Activated CD8-positive, alpha-beta T cell treated with anti-CD3 and anti-CD28 coated beads, Interleukin-2, amount 10 ng/mL, durations not matched to agents 7 days and 5 days (primary cell): ENCODE data around the gene CYP3A7. TPM values are rescaled to one million over a fixed set of nuclear protein-coding genes. Genes with fewer than 3 reads are reported as not detected.
"Not testable (repeated sequence)": the region's sequence is repeated elsewhere in the genome, so short reads cannot be mapped to it uniquely, and the experiment has no call there.

ENCODE experiments used
- ATAC-seq: fragments of 150-1000 bp; cut with Tn5 transposase; one replicate; pipeline ENCODE4 v1.10.0; 2021; ENCODE audit warnings: moderate library complexity
- CTCF ChIA-PET: fragments of 350-600 bp; sonication (Branson Sonifier 250); formaldehyde crosslinking; loops from one replicate; lab custom pipeline; 2021; ENCODE audit warnings: antibody characterized with exemption; lab: Charles Lee
- POLR2A ChIA-PET: fragments of 350-600 bp; sonication (Branson Sonifier 250); formaldehyde crosslinking; loops from one replicate; lab custom pipeline; 2021; ENCODE audit warnings: antibody characterized with exemption; lab: Charles Lee
- DNase-seq: peaks from one replicate; pipeline ENCODE4 v3.0.0-alpha.2; 2020
- H3K27ac Mint-ChIP-seq: one replicate; pipeline ENCODE4 v1.8.0; 2021; ENCODE audit warnings: mild to moderate bottlenecking, mixed read lengths
- H3K27me3 Mint-ChIP-seq: one replicate; pipeline ENCODE4 v1.8.0; 2021; ENCODE audit warnings: low read depth, mixed read lengths
- H3K36me3 Mint-ChIP-seq: one replicate; pipeline ENCODE4 v1.8.0; 2021; ENCODE audit warnings: low read depth, mixed read lengths
- H3K4me1 Mint-ChIP-seq: one replicate; pipeline ENCODE4 v1.8.0; 2021; ENCODE audit warnings: low read depth, mixed read lengths
- H3K4me3 Mint-ChIP-seq: one replicate; pipeline ENCODE4 v1.8.0; 2021; ENCODE audit warnings: mild to moderate bottlenecking, mixed read lengths
- H3K9me3 Mint-ChIP-seq: one replicate; pipeline ENCODE4 v1.8.0; 2022; ENCODE audit warnings: mixed read lengths; ENCODE audit not compliant: insufficient read depth
- total RNA-seq, 2 experiments: library from RNA; stranded (reverse); gene quantifications; one replicate each; pipeline ENCODE4 v1.2.3, GENCODE V29; 2021

The CYP3A7 gene
- total RNA-seq, 2 experiments from 2014 or later = not detected

- ATAC-seq = no peak
- no peak for DNase-seq
- Mint-ChIP-seq H3K27ac (no peak overlapping the region), H3K4me1 (peaks cover 15% of the 10 kb centered on the region), H3K4me3 (no peak overlapping the region), H3K27me3 (no peaks in the 10 kb centered on the region), H3K36me3 (peaks cover 5% of the 10 kb centered on the region), H3K9me3 (no peaks in the 10 kb centered on the region)
- ChIA-PET POLR2A (no interaction called here), CTCF (no interaction called here)
Observed at GRCh38 chr7:99739699-99740572, 4.9 kb upstream of the CYP3A7 start.

GRCh38 chr7:99737726-99738125 lies 2.7 kb upstream of the CYP3A7 start:
- H3K36me3 Mint-ChIP-seq = peaks cover 5% of the 10 kb centered on the region
- no peak overlapping the region for H3K27ac Mint-ChIP-seq
- no peaks in the 10 kb centered on the region for H3K9me3 Mint-ChIP-seq
- H3K4me3 Mint-ChIP-seq = no peak overlapping the region
- CTCF ChIA-PET = no interaction called here
- H3K4me1 Mint-ChIP-seq = peaks cover 15% of the 10 kb centered on the region
- POLR2A ChIA-PET = no interaction called here
- no peaks in the 10 kb centered on the region for H3K27me3 Mint-ChIP-seq
- DNase-seq (no peak), ATAC-seq (no peak)

GRCh38 chr7:99736667-99737066 lies 1.7 kb upstream of the CYP3A7 start:
- CTCF ChIA-PET = interaction anchor here (1.0 kb wide), 1 partner anchor 16 kb away, joined by 4 read pairs; no protein-coding TSS in a partner anchor
- H3K4me3 Mint-ChIP-seq, H3K36me3 Mint-ChIP-seq, DNase-seq, POLR2A ChIA-PET, H3K27me3 Mint-ChIP-seq, H3K9me3 Mint-ChIP-seq, H3K27ac Mint-ChIP-seq, ATAC-seq: not testable (repeated sequence)
- peaks cover 15% of the 10 kb centered on the region for H3K4me1 Mint-ChIP-seq

- ChIA-PET POLR2A (no interaction called here), CTCF (no interaction called here)
- Mint-ChIP-seq H3K27ac (no peak overlapping the region), H3K4me3 (no peak overlapping the region), H3K27me3 (no peaks in the 10 kb centered on the region), H3K9me3 (no peaks in the 10 kb centered on the region), H3K4me1 (peaks cover 8% of the 10 kb centered on the region), H3K36me3 (peaks cover 3% of the 10 kb centered on the region)
- ATAC-seq (no peak), DNase-seq (peak; percentile 27)
Observed at GRCh38 chr7:99733448-99733847, 1.5 kb downstream of the CYP3A7 start.

GRCh38 chr7:99733003-99733402 lies 2.0 kb downstream of the CYP3A7 start:
- POLR2A ChIA-PET = no interaction called here
- Mint-ChIP-seq H3K36me3 (peaks cover under 1% of the 10 kb centered on the region), H3K4me1 (peaks cover 6% of the 10 kb centered on the region), H3K27ac (no peak overlapping the region), H3K27me3 (no peaks in the 10 kb centered on the region), H3K4me3 (no peak overlapping the region), H3K9me3 (no peaks in the 10 kb centered on the region)
- ATAC-seq = no peak
- CTCF ChIA-PET = no interaction called here
- no peak for DNase-seq

GRCh38 chr7:99731638-99732374 lies 3.2 kb downstream of the CYP3A7 start:
- no peaks in the 10 kb centered on the region for H3K36me3 Mint-ChIP-seq

GRCh38 chr7:99730992-99731391 lies 4.0 kb downstream of the CYP3A7 start:
- H3K9me3 Mint-ChIP-seq = no peaks in the 10 kb centered on the region
- ATAC-seq (no peak), DNase-seq (no peak)
- H3K36me3 Mint-ChIP-seq = no peaks in the 10 kb centered on the region
- ChIA-PET CTCF (no interaction called here), POLR2A (no interaction called here)
- H3K27me3 Mint-ChIP-seq = no peaks in the 10 kb centered on the region
- no peak overlapping the region for H3K27ac Mint-ChIP-seq
- no peak overlapping the region for H3K4me3 Mint-ChIP-seq
- H3K4me1 Mint-ChIP-seq = peaks cover 4% of the 10 kb centered on the region

More at GRCh38 chr7:99731638-99732374, 3.2 kb downstream of the CYP3A7 start:
- H3K27me3 Mint-ChIP-seq = no peaks in the 10 kb centered on the region
- no peak for ATAC-seq
- POLR2A ChIA-PET = no interaction called here
- peaks cover 4% of the 10 kb centered on the region for H3K4me1 Mint-ChIP-seq
- DNase-seq = no peak
- no peaks in the 10 kb centered on the region for H3K9me3 Mint-ChIP-seq
- no peak overlapping the region for H3K4me3 Mint-ChIP-seq
- CTCF ChIA-PET = no interaction called here
- H3K27ac Mint-ChIP-seq = no peak overlapping the region

GRCh38 chr7:99730238-99730810 lies 4.7 kb downstream of the CYP3A7 start:
- peaks cover under 1% of the 10 kb centered on the region for H3K4me1 Mint-ChIP-seq
- H3K4me3 Mint-ChIP-seq = no peak overlapping the region
- ChIA-PET POLR2A (no interaction called here), CTCF (no interaction called here)
- DNase-seq (no peak), ATAC-seq (no peak)
- no peaks in the 10 kb centered on the region for H3K36me3 Mint-ChIP-seq
- H3K27ac Mint-ChIP-seq = no peak overlapping the region
- H3K27me3 Mint-ChIP-seq = no peaks in the 10 kb centered on the region
- H3K9me3 Mint-ChIP-seq = no peaks in the 10 kb centered on the region

GRCh38 chr7:99729486-99730237 lies 5.3 kb downstream of the CYP3A7 start:
- ATAC-seq (no peak), DNase-seq (no peak)
- H3K4me1 Mint-ChIP-seq = no peaks in the 10 kb centered on the region
- no peaks in the 10 kb centered on the region for H3K36me3 Mint-ChIP-seq
- CTCF ChIA-PET = no interaction called here
- H3K27ac Mint-ChIP-seq = no peak overlapping the region
- H3K27me3 Mint-ChIP-seq = no peaks in the 10 kb centered on the region
- no peaks in the 10 kb centered on the region for H3K9me3 Mint-ChIP-seq
- POLR2A ChIA-PET = no interaction called here
- no peak overlapping the region for H3K4me3 Mint-ChIP-seq

- ATAC-seq (no peak), DNase-seq (no peak)
- ChIA-PET CTCF (no interaction called here), POLR2A (no interaction called here)
- no peak overlapping the region for H3K27ac Mint-ChIP-seq
- H3K36me3 Mint-ChIP-seq = no peaks in the 10 kb centered on the region
- no peaks in the 10 kb centered on the region for H3K4me1 Mint-ChIP-seq
- H3K27me3 Mint-ChIP-seq = no peaks in the 10 kb centered on the region
- H3K9me3 Mint-ChIP-seq = no peaks in the 10 kb centered on the region
- H3K4me3 Mint-ChIP-seq = no peak overlapping the region
Observed at GRCh38 chr7:99728615-99729014, 6.4 kb downstream of the CYP3A7 start.

- H3K27me3 Mint-ChIP-seq, H3K36me3 Mint-ChIP-seq, CTCF ChIA-PET, H3K27ac Mint-ChIP-seq, DNase-seq, POLR2A ChIA-PET, H3K9me3 Mint-ChIP-seq, H3K4me1 Mint-ChIP-seq, H3K4me3 Mint-ChIP-seq, ATAC-seq: not testable (repeated sequence)
Observed at GRCh38 chr7:99723201-99723600, 11.8 kb downstream of the CYP3A7 start.
